HG03064 (cell line): ENCODE results near the gene HPRT1.

ENCODE experiments used
- ATAC-seq: cut with Tn5 transposase; IDR thresholded peaks from one replicate; pipeline ENCODE4 v1.9.1; 2021; ENCODE audit warnings: low read depth; ENCODE audit not compliant: unreplicated experiment

The HPRT1 gene

GRCh38 chrX:134541906-134542305 lies 81.9 kb downstream of the HPRT1 start:
- no peak for ATAC-seq

- ATAC-seq = no peak
Observed at GRCh38 chrX:134542485-134542884, 82.5 kb downstream of the HPRT1 start.

GRCh38 chrX:134543288-134543687 lies 83.3 kb downstream of the HPRT1 start:
- no peak for ATAC-seq

DNA sequence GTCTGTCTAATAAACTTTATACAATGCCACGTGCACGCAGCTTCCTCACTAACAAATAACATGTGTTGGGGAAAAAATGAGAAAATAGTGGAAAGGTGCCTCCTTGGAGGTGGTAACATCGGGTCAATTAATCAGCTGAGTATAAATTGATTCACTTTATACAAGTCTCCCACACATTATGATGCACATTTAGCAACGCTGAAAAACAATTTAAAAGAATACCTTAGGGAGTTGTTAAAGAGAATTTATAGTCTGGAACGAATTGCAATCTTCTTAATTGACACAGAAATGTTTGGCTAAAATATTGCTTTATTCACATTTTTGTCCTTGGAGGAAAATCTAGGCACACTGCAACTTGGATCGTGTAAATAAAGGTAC lies 84.2 kb downstream of the HPRT1 start:
- ATAC-seq = no peak

DNA sequence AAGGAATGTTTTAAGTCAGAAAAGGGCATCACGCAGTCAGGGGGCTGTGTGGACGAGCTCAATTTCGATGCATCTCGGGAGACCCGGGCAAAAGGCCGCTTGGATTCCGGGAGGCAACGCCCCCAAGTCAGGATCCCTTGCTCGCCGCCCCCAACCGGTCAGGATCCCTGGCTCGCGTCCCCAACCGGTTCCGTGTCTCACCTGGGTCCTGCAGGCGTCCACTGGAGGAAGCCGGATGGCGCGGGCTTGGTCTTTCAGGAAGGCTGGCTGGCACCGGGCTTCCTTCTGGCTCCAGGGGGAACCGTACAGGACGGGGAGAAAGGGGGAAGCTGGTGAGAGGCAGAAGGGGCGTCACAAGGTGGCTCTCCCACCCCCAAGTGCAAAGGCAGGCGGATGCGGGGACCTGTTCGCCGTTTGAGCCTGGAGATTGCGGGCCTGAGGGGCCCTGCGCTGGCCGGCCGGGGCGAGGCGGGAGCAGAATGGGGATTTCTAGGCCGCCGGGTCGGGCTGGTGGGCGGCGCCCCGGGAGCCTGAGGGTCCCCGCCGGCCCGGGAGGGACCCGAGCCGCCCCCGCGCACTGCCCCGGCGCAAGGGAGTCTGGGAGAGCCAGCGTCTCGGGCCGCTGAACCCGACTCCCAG lies 84.7 kb downstream of the HPRT1 start:
- no peak for ATAC-seq

DNA sequence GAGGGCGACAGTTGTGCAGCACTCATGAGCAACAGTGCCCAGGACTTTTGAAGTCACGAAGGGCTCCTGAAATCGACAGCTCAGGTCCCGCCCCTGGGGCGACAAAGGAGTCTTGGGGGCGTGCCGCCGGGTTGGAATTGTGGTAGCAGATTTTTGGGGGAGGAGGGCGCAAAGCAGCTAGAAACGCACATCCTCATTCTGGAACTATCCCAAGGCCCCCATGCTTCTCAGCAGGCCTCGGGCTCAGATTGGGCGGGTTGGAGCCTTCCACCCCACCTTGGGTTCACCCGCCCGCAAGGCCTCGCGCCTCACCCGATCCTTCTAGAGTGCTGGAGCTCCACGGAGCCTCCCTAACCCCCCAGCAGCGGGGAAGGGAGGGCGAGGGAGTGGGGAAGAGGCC lies 85.5 kb downstream of the HPRT1 start:
- ATAC-seq = no peak

- ATAC-seq = no peak
Observed at GRCh38 chrX:134546187-134546586, 86.2 kb downstream of the HPRT1 start.

GRCh38 chrX:134547047-134547679 lies 87.2 kb downstream of the HPRT1 start:
- ATAC-seq = no peak

- no peak for ATAC-seq
Observed at GRCh38 chrX:134548257-134549201, 88.6 kb downstream of the HPRT1 start.
